HG02943 (cell line): ENCODE results near the gene ABCB9.
"Not testable (repeated sequence)": the region's sequence is repeated elsewhere in the genome, so short reads cannot be mapped to it uniquely, and the experiment has no call there.

Experiments used
- ATAC-seq: cut with Tn5 transposase; IDR thresholded peaks from one replicate; pipeline ENCODE4 v1.9.1; 2021; ENCODE audit warnings: mild to moderate bottlenecking, low read depth, moderate library complexity; ENCODE audit not compliant: unreplicated experiment

ABCB9 gene

DNA sequence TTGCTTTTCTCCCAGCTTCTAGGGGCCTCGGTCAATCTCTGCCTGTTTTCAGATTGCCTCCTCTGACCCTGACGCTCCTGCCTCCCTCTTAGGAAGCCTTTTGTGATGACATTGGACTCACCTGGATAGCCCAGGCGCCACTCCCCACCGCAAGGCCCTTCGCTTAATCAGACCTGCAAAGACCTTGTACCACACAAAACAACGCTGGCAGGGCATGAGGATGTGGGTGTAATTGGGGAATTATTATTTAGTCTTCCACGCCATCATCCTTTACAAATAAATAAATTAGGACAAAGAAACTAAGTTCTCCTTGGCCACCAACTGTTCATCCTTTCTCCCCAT is 62.6 kb downstream of the ABCB9 start:
- no peak for ATAC-seq

- ATAC-seq, result no peak
These were observed 63.2 kb downstream of the ABCB9 start for GRCh38 chr12:122902854-122903692.

GRCh38 chr12:122899887-122900286 is 66.4 kb downstream of the ABCB9 start:
- no peak for ATAC-seq

DNA sequence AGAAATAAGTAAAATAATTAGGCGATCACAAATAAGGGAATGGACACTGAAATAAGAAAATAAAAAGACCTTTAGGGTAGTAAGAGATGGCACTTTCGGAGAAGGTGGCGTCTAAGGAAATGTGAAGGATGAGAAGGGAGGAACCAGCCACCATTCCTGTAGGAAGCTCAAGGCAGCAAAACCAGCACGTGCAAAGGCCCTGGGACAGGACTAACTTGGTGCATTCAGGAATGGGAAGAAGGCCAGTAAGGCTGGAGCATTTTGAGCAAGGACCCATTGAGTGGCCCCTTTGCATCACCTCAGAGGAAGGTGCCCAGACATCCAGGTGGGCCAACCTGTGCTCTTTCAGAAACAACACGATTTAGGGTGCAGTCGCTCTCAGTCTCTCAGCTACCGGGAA is 69.6 kb downstream of the ABCB9 start:
- no peak for ATAC-seq

DNA sequence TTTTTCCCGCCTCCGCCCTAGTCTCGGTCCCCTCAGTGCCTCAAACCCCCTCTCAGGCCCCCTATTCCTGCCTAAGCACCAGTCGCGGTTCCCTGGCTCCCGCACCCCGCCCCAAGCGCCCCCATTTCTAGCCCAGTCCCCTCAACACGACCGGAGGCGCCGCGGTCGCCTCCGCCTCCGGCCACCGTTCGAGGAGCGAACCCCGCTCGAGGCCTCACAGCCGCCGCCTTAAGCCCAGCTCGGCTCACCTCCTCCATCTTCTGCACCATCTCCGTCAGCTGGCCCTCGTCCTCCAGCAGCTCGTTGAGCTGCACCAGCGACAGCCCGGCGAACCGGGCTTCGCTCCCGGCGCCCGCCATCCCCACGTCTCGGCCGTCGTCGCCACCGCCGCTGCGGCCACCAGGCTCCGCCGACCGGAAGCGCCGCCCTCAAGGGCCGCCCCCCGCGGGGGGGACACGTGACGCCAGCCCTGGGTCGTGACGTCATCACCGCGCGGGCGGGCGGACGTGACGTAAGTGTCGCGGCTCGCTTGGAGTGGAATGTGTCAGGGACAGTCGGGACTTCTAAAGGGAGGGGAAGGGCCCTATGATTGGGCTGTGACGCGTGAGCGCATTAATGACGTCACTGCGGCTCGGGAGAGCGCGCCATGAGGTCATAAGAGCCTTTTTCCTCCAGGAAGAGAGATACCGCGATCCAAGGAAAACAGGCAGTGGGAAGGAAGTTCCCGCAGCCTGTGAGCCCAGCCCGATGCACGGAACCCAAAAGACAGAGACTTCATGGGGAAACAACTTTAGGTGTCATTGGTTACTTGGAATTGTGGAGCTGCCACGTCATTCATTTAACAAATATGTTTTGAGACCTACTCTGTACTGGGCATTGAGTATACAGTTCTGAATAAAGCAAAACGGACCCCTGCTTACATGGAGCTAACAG is 70.3 kb downstream of the ABCB9 start, which contains the start of gene VPS37B:
VPS37B (minus strand) TSS at position 421 of the 933 bp plus-strand sequence; CDS start at position 359, 62 bp downstream.
- ATAC-seq, result no peak

- ATAC-seq, result no peak
These were observed 71.0 kb downstream of the ABCB9 start for GRCh38 chr12:122895320-122895703.

- no peak for ATAC-seq
These were observed 71.8 kb downstream of the ABCB9 start for GRCh38 chr12:122894193-122895121.

DNA sequence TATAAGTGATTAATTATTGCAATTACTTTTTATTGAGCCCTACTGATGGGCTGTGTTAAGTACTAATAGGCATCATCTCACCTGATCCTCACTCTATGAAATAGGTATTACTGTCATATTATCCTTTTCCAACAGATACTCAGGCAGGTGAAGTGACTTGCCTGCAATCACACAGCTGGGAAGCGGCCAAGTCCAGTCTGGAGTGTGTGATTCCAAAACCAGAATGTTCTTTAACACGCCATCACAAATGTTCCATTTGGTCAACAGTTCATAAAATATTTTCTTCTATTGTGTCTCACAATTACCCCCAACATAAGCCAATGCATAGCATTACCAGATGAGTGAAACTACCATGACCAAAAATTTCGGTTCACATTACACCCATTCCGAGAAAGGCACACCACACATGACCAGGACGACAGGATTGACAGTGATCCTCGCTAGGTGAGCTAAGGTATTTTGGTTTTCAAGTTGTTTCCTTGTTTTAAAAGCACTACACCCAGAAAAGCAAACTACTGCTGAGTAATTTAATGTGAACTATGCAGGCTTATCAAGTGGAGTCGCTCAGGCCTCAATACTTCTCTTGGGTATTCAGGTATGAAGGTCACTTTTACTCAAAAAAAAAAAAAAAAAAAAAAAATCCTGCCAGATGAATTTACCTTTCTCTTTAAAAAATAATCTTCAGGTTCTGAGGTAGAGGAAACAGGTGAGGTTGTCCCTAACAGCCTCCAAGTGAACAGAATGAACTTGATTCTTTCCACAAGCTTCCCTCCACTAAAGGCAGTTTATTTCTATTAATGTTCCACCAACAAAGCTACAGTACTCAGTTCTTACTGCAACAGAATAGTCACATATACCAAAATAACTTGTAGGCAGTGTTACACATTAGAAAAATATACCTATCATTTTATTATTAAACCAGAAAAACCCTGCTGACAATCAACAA is 72.8 kb downstream of the ABCB9 start:
- no peak for ATAC-seq

DNA sequence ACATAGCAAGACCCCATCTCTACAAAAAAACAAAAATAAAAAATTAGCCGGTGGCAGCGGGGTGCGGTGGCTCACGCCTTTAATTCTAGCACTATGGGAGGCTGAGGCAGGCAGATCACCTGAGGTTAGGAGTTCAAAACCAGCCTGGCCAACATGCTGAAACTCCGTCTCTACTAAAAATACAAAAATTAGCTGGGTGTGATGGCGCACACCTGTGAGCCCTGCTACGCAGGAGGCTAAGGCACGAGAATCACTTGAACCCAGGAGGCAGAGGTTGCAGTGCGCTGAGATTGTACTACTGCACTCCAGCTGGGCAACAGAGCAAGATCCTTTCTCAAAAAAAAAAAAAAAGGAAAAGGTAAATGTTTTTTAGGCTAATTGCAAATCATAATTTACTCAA is 73.5 kb downstream of the ABCB9 start:
- ATAC-seq, result not testable (repeated sequence)

GRCh38 chr12:122891661-122892525 is 74.4 kb downstream of the ABCB9 start:
- ATAC-seq, result no peak

- ATAC-seq, result no peak
These were observed 76.3 kb downstream of the ABCB9 start for GRCh38 chr12:122889761-122890520.

DNA sequence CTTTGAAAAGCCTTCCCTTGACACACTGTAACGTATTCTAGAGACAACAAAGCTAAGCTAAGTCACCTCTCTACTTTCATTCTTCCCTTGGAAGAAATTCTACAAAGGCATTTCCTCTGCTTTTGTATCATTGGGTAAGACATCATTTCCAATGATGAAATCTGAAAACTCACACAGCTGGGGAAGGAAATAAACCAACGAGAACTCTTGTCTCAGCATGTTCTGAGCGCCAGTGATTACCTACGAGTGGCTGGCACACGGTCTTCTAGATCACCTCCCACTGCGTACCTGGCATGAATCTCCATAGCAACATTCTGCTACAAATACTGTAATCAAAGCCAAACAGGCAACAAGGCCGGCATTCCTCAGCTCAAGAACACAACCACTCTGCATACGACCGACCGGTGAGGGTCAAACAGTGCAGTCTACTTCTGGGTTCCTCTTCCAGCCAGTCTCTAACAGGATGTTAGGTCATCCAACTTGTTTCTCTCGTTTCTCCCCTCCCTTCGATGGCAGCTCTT is 78.0 kb downstream of the ABCB9 start:
- no peak for ATAC-seq

DNA sequence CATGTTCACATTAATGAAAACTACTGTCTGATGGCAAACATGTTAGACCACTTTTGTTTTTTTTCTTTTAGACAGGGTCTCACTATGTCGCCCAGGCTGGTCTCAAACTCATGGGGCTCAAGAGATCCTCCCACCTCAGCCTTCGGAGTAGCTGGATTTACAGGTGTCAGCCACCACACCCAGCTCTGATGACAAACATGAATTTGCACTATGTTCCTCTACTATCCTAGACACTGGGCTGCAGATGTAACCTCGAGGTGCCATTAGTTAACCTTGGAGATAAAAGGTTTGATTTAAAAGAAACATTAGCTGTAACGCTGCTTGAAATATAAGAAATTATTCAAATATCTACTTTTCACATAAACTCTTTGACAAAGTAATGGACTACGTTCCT is 78.4 kb downstream of the ABCB9 start:
- no peak for ATAC-seq

- peak; percentile 83 for ATAC-seq
These were observed 79.1 kb downstream of the ABCB9 start for GRCh38 chr12:122886851-122887818.

DNA sequence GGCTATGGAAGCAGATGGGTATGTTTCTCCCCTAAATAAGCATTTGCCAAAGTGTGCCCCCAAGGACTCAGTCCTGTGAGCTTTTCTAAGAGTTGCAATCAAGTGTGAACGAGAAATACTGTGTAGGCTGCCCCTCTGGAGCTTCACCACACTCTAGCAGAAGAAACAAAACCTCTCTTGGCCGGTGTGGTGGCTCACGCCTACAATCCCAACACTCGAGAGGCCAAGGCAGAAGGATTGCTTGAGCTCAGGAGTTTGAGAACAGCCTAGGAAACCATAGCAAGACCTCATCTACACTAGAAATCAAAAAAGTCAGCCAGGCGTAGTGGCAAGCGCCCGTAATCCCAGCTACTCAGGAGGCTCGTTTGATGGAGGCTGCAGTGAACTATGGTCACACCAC is 80.1 kb downstream of the ABCB9 start:
- ATAC-seq, result no peak

GRCh38 chr12:122884860-122885259 is 81.4 kb downstream of the ABCB9 start:
- ATAC-seq, result no peak
